H9 (cell line): ENCODE results near the gene ITK. TPM values are rescaled to one million over a fixed set of nuclear protein-coding genes. Genes with fewer than 3 reads are reported as not detected.

ENCODE experiments used
- DNase-seq: peaks from one replicate; pipeline ENCODE4 v3.0.0-alpha.2; 2017
- H2AFZ ChIP-seq: one replicate; pipeline ENCODE4 v1.6.1; 2013; ENCODE audit warnings: mild to moderate bottlenecking, low read length, control low read depth, moderate library complexity
- H2AK5ac ChIP-seq: 2 replicates; pipeline ENCODE4 v1.6.1; 2013; ENCODE audit warnings: low read length, control low read depth, mixed read lengths; ENCODE audit not compliant: insufficient read length
- H2BK120ac ChIP-seq: one replicate; pipeline ENCODE4 v1.6.1; 2013; ENCODE audit warnings: low read depth, mild to moderate bottlenecking, low read length, control low read depth, inconsistent platforms; ENCODE audit not compliant: poor library complexity, severe bottlenecking
- H2BK12ac ChIP-seq: 2 replicates; pipeline ENCODE4 v1.6.1; 2013; ENCODE audit warnings: low read length, control low read depth, mixed read lengths, low read depth; ENCODE audit not compliant: insufficient read length
- H2BK15ac ChIP-seq: 2 replicates; pipeline ENCODE4 v1.6.1; 2013; ENCODE audit warnings: low read depth, low read length, control low read depth
- H2BK20ac ChIP-seq: one replicate; pipeline ENCODE4 v1.6.1; 2013; ENCODE audit warnings: low read depth, mild to moderate bottlenecking, low read length, control low read depth, inconsistent platforms; ENCODE audit not compliant: poor library complexity, severe bottlenecking
- H2BK5ac ChIP-seq: 2 replicates; pipeline ENCODE4 v1.6.1; 2013; ENCODE audit warnings: low read length, control low read depth, mixed read lengths; ENCODE audit not compliant: insufficient read length
- H3K14ac ChIP-seq: 2 replicates; pipeline ENCODE4 v1.6.1; 2013; ENCODE audit warnings: low read length, control low read depth; ENCODE audit not compliant: insufficient read depth
- H3K18ac ChIP-seq: 2 replicates; pipeline ENCODE4 v1.6.1; 2013; ENCODE audit warnings: low read depth, mild to moderate bottlenecking, mixed read lengths, low read length, control low read depth; ENCODE audit not compliant: insufficient read length
- H3K23ac ChIP-seq: 2 replicates; pipeline ENCODE4 v1.6.1; 2013; ENCODE audit warnings: low read length, control low read depth, mixed read lengths, low read depth; ENCODE audit not compliant: insufficient read length
- H3K23me2 ChIP-seq: 2 replicates; pipeline ENCODE4 v1.6.1; 2013; ENCODE audit warnings: low read depth, mild to moderate bottlenecking, mixed read lengths, low read length, control low read depth; ENCODE audit not compliant: insufficient read length, poor library complexity, severe bottlenecking
- H3K27ac ChIP-seq: 2 replicates; pipeline ENCODE4 v1.5.1; 2013; ENCODE audit warnings: low read length, control low read depth, mixed read lengths, low read depth; ENCODE audit not compliant: insufficient read length
- H3K27me3 ChIP-seq: 2 replicates; pipeline ENCODE4 v1.6.1; 2013; ENCODE audit warnings: low read length, control low read depth, inconsistent platforms; ENCODE audit not compliant: insufficient read depth
- H3K4ac ChIP-seq: 2 replicates; pipeline ENCODE4 v1.6.1; 2013; ENCODE audit warnings: low read depth, mild to moderate bottlenecking, control low read depth, inconsistent platforms, low read length, moderate library complexity
- H3K4me1 ChIP-seq: 2 replicates; pipeline ENCODE4 v1.6.1; 2013; ENCODE audit warnings: low read length, control low read depth, inconsistent platforms; ENCODE audit not compliant: insufficient read depth
- H3K4me2 ChIP-seq: 2 replicates; pipeline ENCODE4 v1.6.1; 2013; ENCODE audit warnings: low read length, control low read depth, mixed read lengths; ENCODE audit not compliant: insufficient read length, insufficient read depth
- H3K56ac ChIP-seq: 2 replicates; pipeline ENCODE4 v1.6.1; 2013; ENCODE audit warnings: low read depth, mild to moderate bottlenecking, mixed read lengths, low read length, control low read depth; ENCODE audit not compliant: insufficient read length
- H3K79me1 ChIP-seq: 2 replicates; pipeline ENCODE4 v1.6.1; 2013; ENCODE audit warnings: low read depth, mild to moderate bottlenecking, moderate library complexity, low read length, control low read depth, inconsistent platforms; ENCODE audit not compliant: insufficient read depth, poor library complexity, severe bottlenecking
- H3K79me2 ChIP-seq: 2 replicates; pipeline ENCODE4 v1.6.1; 2013; ENCODE audit warnings: low read length, control low read depth, inconsistent platforms; ENCODE audit not compliant: insufficient read depth
- H3K9ac ChIP-seq: 2 replicates; pipeline ENCODE4 v1.6.1; 2013; ENCODE audit warnings: low read length, control low read depth, mixed read lengths; ENCODE audit not compliant: insufficient read length; ENCODE audit errors: extremely low read depth
- H3K9me3 ChIP-seq: one replicate; pipeline ENCODE4 v1.6.1; 2013; ENCODE audit warnings: low read depth, low read length, inconsistent platforms; ENCODE audit not compliant: control insufficient read depth
- H3T11ph ChIP-seq: one replicate; pipeline ENCODE4 v1.6.1; 2013; ENCODE audit warnings: mild to moderate bottlenecking, low read length, control low read depth, inconsistent platforms
- H4K20me1 ChIP-seq: one replicate; pipeline ENCODE4 v1.6.1; 2013; ENCODE audit not compliant: control insufficient read depth, insufficient read length, insufficient read depth
- H4K5ac ChIP-seq: 2 replicates; pipeline ENCODE4 v1.6.1; 2013; ENCODE audit warnings: low read depth, mild to moderate bottlenecking, mixed read lengths, low read length, control low read depth; ENCODE audit not compliant: insufficient read length
- H4K8ac ChIP-seq: replicated peaks from 2 replicates; pipeline ENCODE4 v1.6.1; 2013; ENCODE audit warnings: low read length, control low read depth, mixed read lengths, low read depth; ENCODE audit not compliant: insufficient read length
- H4K91ac ChIP-seq: 2 replicates; pipeline ENCODE4 v1.6.1; 2013; ENCODE audit warnings: low read depth, mild to moderate bottlenecking, moderate library complexity, mixed read lengths, low read length, control low read depth; ENCODE audit not compliant: insufficient read length
- H3K27ac Mint-ChIP-seq, 3 experiments: 2 replicates in 2 of 3; 3 replicates in 1 of 3; pipeline ENCODE4 v1.8.0; 2020 to 2021; ENCODE audit warnings: mixed read lengths in 3 of 3, mild to moderate bottlenecking in 1 of 3, moderate library complexity in 1 of 3
- H3K27me3 Mint-ChIP-seq: 2 replicates; pipeline ENCODE4 v1.8.0; 2021; ENCODE audit warnings: low read depth, mild to moderate bottlenecking, moderate library complexity, mixed read lengths
- H3K36me3 Mint-ChIP-seq, 3 experiments: 2 replicates in 2 of 3; 3 replicates in 1 of 3; pipeline ENCODE4 v1.8.0; 2020 to 2021; ENCODE audit warnings: low read depth in 3 of 3, mixed read lengths in 3 of 3; ENCODE audit not compliant: insufficient read depth in 1 of 3
- H3K4me1 Mint-ChIP-seq, 2 experiments: 2 replicates each; pipeline ENCODE4 v1.8.0; 2020; ENCODE audit warnings: mixed read lengths in 2 of 2
- H3K4me3 Mint-ChIP-seq, 2 experiments: 2 replicates in 1 of 2; 3 replicates in 1 of 2; pipeline ENCODE4 v1.8.0; 2020 to 2021; ENCODE audit warnings: mild to moderate bottlenecking in 2 of 2, mixed read lengths in 2 of 2, moderate library complexity in 1 of 2
- H3K9me3 Mint-ChIP-seq, 2 experiments: 2 replicates in 1 of 2; 3 replicates in 1 of 2; pipeline ENCODE4 v1.8.0; 2020; ENCODE audit warnings: mild to moderate bottlenecking in 2 of 2, mixed read lengths in 2 of 2, moderate library complexity in 1 of 2
- WGBS: extraction: QIAGEN DNeasy Blood & Tissue Kit; methylation state at CpG from one replicate; pipeline ENCODE4 v1.1.7; 2013; ENCODE audit warnings: missing lambda C conversion rate, low lambda C conversion rate, mixed read lengths; ENCODE audit not compliant: insufficient read length; ENCODE audit errors: extremely low coverage; 5-methylcytosine and 5-hydroxymethylcytosine counted together
- total RNA-seq: library from RNA; stranded (reverse); gene quantifications from 2 replicates; pipeline ENCODE4 v1.2.1, GENCODE V29; 2021
- TF ChIP-seq, protein P1 (sequence below): fragments of 200-600 bp; sonication (generic); conservative IDR thresholded peaks from 3 replicates; pipeline ENCODE4 v1.8.0; 2021; ENCODE audit warnings: antibody characterized with exemption, mild to moderate bottlenecking

ITK gene
- total RNA-seq, 1 experiment from 2014 or later, result 0.22 TPM

DNA sequence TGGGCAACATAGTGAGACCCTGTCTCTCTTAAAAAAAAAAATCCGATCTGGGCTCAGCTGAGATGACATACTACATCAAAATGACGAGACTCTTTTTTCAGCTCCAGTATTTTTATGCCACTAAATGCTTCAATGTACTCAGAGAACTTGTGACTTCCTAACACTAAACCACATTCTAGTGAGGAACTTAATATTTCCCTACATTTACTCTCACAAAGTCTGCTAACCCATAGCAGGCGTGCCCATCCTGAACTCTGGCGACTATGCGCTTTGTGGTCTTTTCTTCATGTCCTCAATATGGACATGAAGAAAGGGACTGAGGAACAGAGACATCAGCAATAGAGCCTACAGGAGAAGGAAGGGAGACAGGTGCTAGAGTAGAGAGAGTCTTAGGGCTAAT is 41.3 kb downstream of the ITK start:
- H3K27ac Mint-ChIP-seq, result no peak overlapping the region
- no peaks in the 10 kb centered on the region for H3K23me2 ChIP-seq
- H3K4me2 ChIP-seq, result no peak overlapping the region
- H3T11ph ChIP-seq, result no peak overlapping the region
- no peak overlapping the region for H2AK5ac ChIP-seq
- no peak overlapping the region for H4K5ac ChIP-seq
- no peak overlapping the region for H3K18ac ChIP-seq
- H4K8ac ChIP-seq, result no peak overlapping the region
- H2BK5ac ChIP-seq, result no peak overlapping the region
- no peak overlapping the region for H2BK15ac ChIP-seq
- H2BK20ac ChIP-seq, result no peak overlapping the region
- H3K14ac ChIP-seq, result no peak overlapping the region
- DNase-seq, result no peak
- no peaks in the 10 kb centered on the region for H3K36me3 Mint-ChIP-seq
- no peak overlapping the region for H3K23ac ChIP-seq
- H3K27me3 ChIP-seq, result no peaks in the 10 kb centered on the region
- no peak overlapping the region for H4K91ac ChIP-seq
- no CpG with 5 or more reads among the region's 5 CpGs for WGBS
- H3K79me1 ChIP-seq, result no peaks in the 10 kb centered on the region
- H3K4me1 ChIP-seq, result no peaks in the 10 kb centered on the region
- H3K79me2 ChIP-seq, result no peaks in the 10 kb centered on the region
- H3K9me3 Mint-ChIP-seq, result no peaks in the 10 kb centered on the region
- H2BK12ac ChIP-seq, result no peak overlapping the region
- H3K9ac ChIP-seq, result no peak overlapping the region
- no peaks in the 10 kb centered on the region for H3K9me3 ChIP-seq
- H3K56ac ChIP-seq, result no peak overlapping the region
- no peak overlapping the region for H3K4ac ChIP-seq
- TF ChIP-seq, protein P1, sequence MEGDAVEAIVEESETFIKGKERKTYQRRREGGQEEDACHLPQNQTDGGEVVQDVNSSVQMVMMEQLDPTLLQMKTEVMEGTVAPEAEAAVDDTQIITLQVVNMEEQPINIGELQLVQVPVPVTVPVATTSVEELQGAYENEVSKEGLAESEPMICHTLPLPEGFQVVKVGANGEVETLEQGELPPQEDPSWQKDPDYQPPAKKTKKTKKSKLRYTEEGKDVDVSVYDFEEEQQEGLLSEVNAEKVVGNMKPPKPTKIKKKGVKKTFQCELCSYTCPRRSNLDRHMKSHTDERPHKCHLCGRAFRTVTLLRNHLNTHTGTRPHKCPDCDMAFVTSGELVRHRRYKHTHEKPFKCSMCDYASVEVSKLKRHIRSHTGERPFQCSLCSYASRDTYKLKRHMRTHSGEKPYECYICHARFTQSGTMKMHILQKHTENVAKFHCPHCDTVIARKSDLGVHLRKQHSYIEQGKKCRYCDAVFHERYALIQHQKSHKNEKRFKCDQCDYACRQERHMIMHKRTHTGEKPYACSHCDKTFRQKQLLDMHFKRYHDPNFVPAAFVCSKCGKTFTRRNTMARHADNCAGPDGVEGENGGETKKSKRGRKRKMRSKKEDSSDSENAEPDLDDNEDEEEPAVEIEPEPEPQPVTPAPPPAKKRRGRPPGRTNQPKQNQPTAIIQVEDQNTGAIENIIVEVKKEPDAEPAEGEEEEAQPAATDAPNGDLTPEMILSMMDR, result no peak
- no peaks in the 10 kb centered on the region for H4K20me1 ChIP-seq
- no peak overlapping the region for H2BK120ac ChIP-seq
- peaks cover 2 to 4% of the 10 kb centered on the region in 2 experiments; a peak in 1 of 4 replicates for H3K4me1 Mint-ChIP-seq
- no peak overlapping the region for H3K27ac ChIP-seq
- no peaks in the 10 kb centered on the region for H3K27me3 Mint-ChIP-seq
- no peak overlapping the region for H3K4me3 Mint-ChIP-seq
- no peak overlapping the region for H2AFZ ChIP-seq
